RWPE1 (cell line): Measurements from ENCODE around the gene MYL7.

Experiments
- CTCF ChIA-PET: fragments of 350-600 bp; sonication (Branson Sonifier 250); formaldehyde crosslinking; extraction: SDS; loops from one replicate; lab custom pipeline; 2021; lab: Yijun Ruan, JAX
- POLR2A ChIA-PET: fragments of 400-600 bp; formaldehyde crosslinking; extraction: SDS; loops from one replicate; lab custom pipeline; 2020; ENCODE audit warnings: antibody characterized with exemption; ENCODE audit not compliant: low non-redundant PET; lab: Yijun Ruan, JAX
- DNase-seq: peaks from one replicate; pipeline ENCODE4 v3.0.0; 2012; ENCODE audit warnings: low spot score
- H3K27ac ChIP-seq: fragments of 450-650 bp; 2 replicates; pipeline ENCODE4 v1.5.1; 2017
- CTCF ChIP-seq: fragments of 450-650 bp; conservative IDR thresholded peaks from 2 replicates; pipeline ENCODE4 v1.5.1; 2017; ENCODE audit warnings: low read depth, mild to moderate bottlenecking

The MYL7 gene

GRCh38 chr7:44141221-44141850, at the start of gene MYL7:
Gene MYL7 (minus strand): TSS chr7:44141332. CDS start chr7:44141305, 27 bp downstream.
- no peak for TF ChIP-seq CTCF
- no peak within 1 kb of the TSS for H3K27ac ChIP-seq
- POLR2A ChIA-PET = interaction anchor here (0.5 kb wide), 1 partner anchor 8 kb away, joined by 8 read pairs; no protein-coding TSS in a partner anchor
- no peak for DNase-seq
- CTCF ChIA-PET = no interaction called here

DNA sequence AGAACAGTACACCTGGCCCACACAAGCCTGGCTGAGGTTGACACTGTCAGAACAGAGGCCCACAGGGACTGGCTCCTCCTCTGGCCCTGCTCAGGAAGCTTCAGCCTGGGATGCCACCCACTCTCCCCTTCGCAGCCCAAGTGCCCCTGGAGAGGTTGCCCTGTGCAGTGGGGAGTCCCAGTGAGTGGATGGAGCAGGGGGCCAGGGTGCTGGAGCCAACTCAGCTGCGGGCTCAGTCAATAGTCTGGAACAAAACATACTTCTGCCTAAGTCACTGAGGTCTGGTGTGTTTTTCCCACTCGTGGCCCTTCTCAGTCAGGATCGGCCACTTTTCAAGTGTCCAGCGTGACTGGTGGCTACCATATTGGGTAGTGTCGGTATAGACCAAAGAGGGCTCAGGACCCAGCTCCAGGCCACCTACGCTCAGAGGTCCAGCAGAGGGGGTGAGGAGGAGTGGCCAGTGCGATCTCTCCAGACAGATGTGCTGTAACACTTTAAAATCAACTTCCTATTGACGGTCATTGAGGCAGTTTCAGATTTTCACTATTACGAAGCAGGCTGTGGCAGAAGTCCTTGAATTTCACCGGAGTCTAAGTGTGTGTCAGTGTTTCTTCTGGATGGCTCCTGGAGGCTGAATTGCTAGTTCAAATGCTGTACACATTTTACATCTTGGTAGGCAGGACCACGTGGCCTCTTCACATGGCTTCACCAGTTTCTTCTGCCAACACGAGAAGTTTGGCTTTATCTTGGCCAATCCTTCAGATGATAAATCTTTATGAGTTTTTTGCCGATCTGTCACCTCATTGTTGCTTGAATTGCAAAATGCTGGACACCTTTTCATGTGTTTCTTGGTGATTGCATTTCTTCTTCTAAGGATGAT, 49.1 kb upstream of the MYL7 start:
- TF ChIP-seq CTCF = no peak
- H3K27ac ChIP-seq = no peak overlapping the region
- DNase-seq = no peak
- POLR2A ChIA-PET = no interaction called here
- CTCF ChIA-PET = no interaction called here

- ChIA-PET POLR2A (no interaction called here), CTCF (no interaction called here)
- TF ChIP-seq CTCF = no peak
- no peak within 1 kb of the TSS for H3K27ac ChIP-seq
- DNase-seq = no peak
Measured at GRCh38 chr7:44189286-44189992, 48.3 kb upstream of the MYL7 start, which contains the start of gene GCK. Gene GCK (minus strand): TSS chr7:44189439. CDS start chr7:44188953, 486 bp downstream.

DNA sequence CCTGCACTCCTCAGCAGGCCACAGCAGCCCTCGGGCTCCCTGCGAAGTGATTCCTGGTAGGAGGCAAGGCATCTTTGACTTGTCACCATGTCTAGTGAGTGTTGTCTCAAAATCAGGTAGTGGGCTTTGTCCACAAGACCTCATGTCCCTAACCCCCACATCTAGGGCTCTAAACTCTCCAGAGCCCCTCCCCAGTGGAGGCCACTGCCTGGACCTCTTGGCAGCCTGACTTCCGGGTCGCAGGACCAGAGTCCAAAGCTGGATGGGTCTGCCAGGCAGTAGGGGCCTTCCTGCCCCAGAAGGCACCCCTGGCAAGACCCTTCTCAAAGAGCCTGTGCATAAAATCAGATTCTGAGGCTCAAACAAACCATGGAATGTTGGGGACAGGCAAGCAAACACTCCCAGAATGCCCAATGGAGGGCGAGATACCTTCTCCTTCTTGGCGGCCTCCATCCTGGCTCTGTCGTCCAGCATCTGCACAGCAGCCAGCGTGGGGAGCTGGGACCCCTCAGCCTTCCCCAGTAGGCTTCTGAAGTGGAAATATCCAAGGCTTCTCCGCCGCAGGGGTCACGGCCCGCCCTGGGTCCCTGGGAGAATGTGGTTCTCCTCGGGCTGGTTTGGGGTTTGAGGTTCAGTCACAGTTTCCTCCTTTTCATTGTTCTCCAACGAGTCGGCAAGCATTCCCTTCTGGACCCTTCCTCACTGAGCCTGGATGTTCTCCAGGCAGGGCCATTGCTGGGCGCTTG, 47.5 kb upstream of the MYL7 start:
- POLR2A ChIA-PET = no interaction called here
- CTCF ChIA-PET = interaction anchor here (1.0 kb wide), 1 partner anchor 25 kb away, joined by 5 read pairs; no protein-coding TSS in a partner anchor
- TF ChIP-seq CTCF = no peak
- no peak for DNase-seq
- no peak overlapping the region for H3K27ac ChIP-seq

- ChIA-PET POLR2A (no interaction called here), CTCF (interaction anchor here (1.0 kb wide), 1 partner anchor 24 kb away, joined by 5 read pairs; no protein-coding TSS in a partner anchor)
- H3K27ac ChIP-seq = no peak overlapping the region
- DNase-seq = no peak
- TF ChIP-seq CTCF = no peak
Measured at GRCh38 chr7:44187636-44188416, 46.7 kb upstream of the MYL7 start.
